Measurements from ENCODE around the gene HPX. TPM values are rescaled to one million over a fixed set of nuclear protein-coding genes. Genes with fewer than 3 reads are reported as not detected.

HPX gene
- total RNA-seq, 2 donors from 2014 or later: 0.58 to 1.3 TPM

GRCh38 chr11:6474806-6475500 lies 34.2 kb upstream of the HPX start:
- Mint-ChIP-seq H3K27me3 (no peaks in the 10 kb centered on the region), H3K27ac (peak overlapping the region; percentile 63), H3K4me1 (peaks cover 6% of the 10 kb centered on the region), H3K9me3 (no peaks in the 10 kb centered on the region), H3K4me3 (peak overlapping the region; percentile 77), H3K36me3 (ENCODE audit: low read depth) (peaks cover 36% of the 10 kb centered on the region)
- no peak for ATAC-seq (replicated peaks)

- H3K36me3 Mint-ChIP-seq (ENCODE audit: low read depth): peaks cover 31% of the 10 kb centered on the region
- peak overlapping the region; percentile 77 for H3K4me3 Mint-ChIP-seq
- H3K4me1 Mint-ChIP-seq: peaks cover 6% of the 10 kb centered on the region
- H3K9me3 Mint-ChIP-seq: no peaks in the 10 kb centered on the region
- H3K27me3 Mint-ChIP-seq: no peaks in the 10 kb centered on the region
- ATAC-seq (replicated peaks): no peak
- H3K27ac Mint-ChIP-seq: peak overlapping the region; percentile 63
Observed at GRCh38 chr11:6474413-6474792, 33.6 kb upstream of the HPX start.

- peaks cover 6% of the 10 kb centered on the region for H3K4me1 Mint-ChIP-seq
- peak within 1 kb of the TSS; percentile 79 for H3K27ac Mint-ChIP-seq
- H3K9me3 Mint-ChIP-seq: no peaks in the 10 kb centered on the region
- H3K36me3 Mint-ChIP-seq (ENCODE audit: low read depth): peaks cover 24% of the 10 kb centered on the region
- ATAC-seq (replicated peaks): peak; percentile 74
- peak within 1 kb of the TSS; percentile 77 for H3K4me3 Mint-ChIP-seq
- no peaks in the 10 kb centered on the region for H3K27me3 Mint-ChIP-seq
Observed at GRCh38 chr11:6473451-6474412, 32.9 kb upstream of the HPX start, which contains the start of gene TRIM3. TRIM3 (minus strand) TSS chr11:6473941; CDS start chr11:6465695, 8,246 bp downstream.

GRCh38 chr11:6472934-6473333 lies 32.1 kb upstream of the HPX start:
- no peak for ATAC-seq (replicated peaks)
- no peaks in the 10 kb centered on the region for H3K9me3 Mint-ChIP-seq
- peak overlapping the region; percentile 77 for H3K4me3 Mint-ChIP-seq
- peak overlapping the region; percentile 38 for H3K27ac Mint-ChIP-seq
- H3K36me3 Mint-ChIP-seq (ENCODE audit: low read depth): peaks cover 16% of the 10 kb centered on the region
- H3K27me3 Mint-ChIP-seq: no peaks in the 10 kb centered on the region
- peaks cover 6% of the 10 kb centered on the region for H3K4me1 Mint-ChIP-seq

- H3K27me3 Mint-ChIP-seq: no peaks in the 10 kb centered on the region
- ATAC-seq (replicated peaks): no peak
- peaks cover 6% of the 10 kb centered on the region for H3K36me3 Mint-ChIP-seq (ENCODE audit: low read depth)
- no peak overlapping the region for H3K27ac Mint-ChIP-seq
- H3K4me3 Mint-ChIP-seq: no peak overlapping the region
- peaks cover 6% of the 10 kb centered on the region for H3K4me1 Mint-ChIP-seq
- no peaks in the 10 kb centered on the region for H3K9me3 Mint-ChIP-seq
Observed at GRCh38 chr11:6469599-6469998, 28.8 kb upstream of the HPX start.

GRCh38 chr11:6468712-6469495 lies 28.1 kb upstream of the HPX start:
- peaks cover 6% of the 10 kb centered on the region for H3K4me1 Mint-ChIP-seq
- H3K27ac Mint-ChIP-seq: no peak overlapping the region
- H3K9me3 Mint-ChIP-seq: no peaks in the 10 kb centered on the region
- no peaks in the 10 kb centered on the region for H3K27me3 Mint-ChIP-seq
- no peak overlapping the region for H3K4me3 Mint-ChIP-seq
- peak; percentile 23 for ATAC-seq (replicated peaks)
- peaks cover 6% of the 10 kb centered on the region for H3K36me3 Mint-ChIP-seq (ENCODE audit: low read depth)

- ATAC-seq (replicated peaks): no peak
- Mint-ChIP-seq H3K36me3 (ENCODE audit: low read depth) (peaks cover 11% of the 10 kb centered on the region), H3K9me3 (no peaks in the 10 kb centered on the region), H3K27me3 (no peaks in the 10 kb centered on the region), H3K4me3 (no peak overlapping the region), H3K27ac (no peak overlapping the region), H3K4me1 (no peaks in the 10 kb centered on the region)
Observed at GRCh38 chr11:6459099-6459450, 18.3 kb upstream of the HPX start.

GRCh38 chr11:6458352-6459098 lies 17.7 kb upstream of the HPX start:
- Mint-ChIP-seq H3K27me3 (no peaks in the 10 kb centered on the region), H3K4me3 (no peak overlapping the region), H3K9me3 (no peaks in the 10 kb centered on the region), H3K27ac (no peak overlapping the region), H3K36me3 (ENCODE audit: low read depth) (peaks cover 11% of the 10 kb centered on the region), H3K4me1 (no peaks in the 10 kb centered on the region)
- no peak for ATAC-seq (replicated peaks)

GRCh38 chr11:6457581-6458320 lies 17.0 kb upstream of the HPX start:
- H3K27ac Mint-ChIP-seq: no peak overlapping the region
- H3K36me3 Mint-ChIP-seq (ENCODE audit: low read depth): peaks cover 11% of the 10 kb centered on the region
- no peaks in the 10 kb centered on the region for H3K4me1 Mint-ChIP-seq
- no peak overlapping the region for H3K4me3 Mint-ChIP-seq
- H3K27me3 Mint-ChIP-seq: no peaks in the 10 kb centered on the region
- H3K9me3 Mint-ChIP-seq: no peaks in the 10 kb centered on the region
- ATAC-seq (replicated peaks): no peak

GRCh38 chr11:6456361-6457073 lies 15.7 kb upstream of the HPX start:
- Mint-ChIP-seq H3K27me3 (no peaks in the 10 kb centered on the region), H3K4me1 (no peaks in the 10 kb centered on the region), H3K27ac (no peak overlapping the region), H3K36me3 (ENCODE audit: low read depth) (peaks cover 11% of the 10 kb centered on the region), H3K9me3 (no peaks in the 10 kb centered on the region), H3K4me3 (no peak overlapping the region)
- ATAC-seq (replicated peaks): no peak

- Mint-ChIP-seq H3K9me3 (no peaks in the 10 kb centered on the region), H3K4me3 (no peak overlapping the region), H3K27ac (no peak overlapping the region), H3K27me3 (no peaks in the 10 kb centered on the region), H3K36me3 (ENCODE audit: low read depth) (peaks cover 11% of the 10 kb centered on the region), H3K4me1 (no peaks in the 10 kb centered on the region)
- ATAC-seq (replicated peaks): no peak
Observed at GRCh38 chr11:6455070-6455469, 14.3 kb upstream of the HPX start.

- Mint-ChIP-seq H3K4me1 (no peaks in the 10 kb centered on the region), H3K9me3 (no peaks in the 10 kb centered on the region), H3K27ac (no peak overlapping the region), H3K4me3 (no peak overlapping the region), H3K27me3 (no peaks in the 10 kb centered on the region), H3K36me3 (ENCODE audit: low read depth) (peaks cover 11% of the 10 kb centered on the region)
- no peak for ATAC-seq (replicated peaks)
Observed at GRCh38 chr11:6453152-6453551, 12.4 kb upstream of the HPX start.

- ATAC-seq (replicated peaks): no peak
- Mint-ChIP-seq H3K9me3 (no peaks in the 10 kb centered on the region), H3K27ac (no peak overlapping the region), H3K27me3 (no peaks in the 10 kb centered on the region), H3K36me3 (ENCODE audit: low read depth) (peaks cover 11% of the 10 kb centered on the region), H3K4me1 (no peaks in the 10 kb centered on the region), H3K4me3 (no peak overlapping the region)
Observed at GRCh38 chr11:6452219-6452618, 11.4 kb upstream of the HPX start.
